ENCODE data around the gene PANX2.

PANX2 gene

DNA sequence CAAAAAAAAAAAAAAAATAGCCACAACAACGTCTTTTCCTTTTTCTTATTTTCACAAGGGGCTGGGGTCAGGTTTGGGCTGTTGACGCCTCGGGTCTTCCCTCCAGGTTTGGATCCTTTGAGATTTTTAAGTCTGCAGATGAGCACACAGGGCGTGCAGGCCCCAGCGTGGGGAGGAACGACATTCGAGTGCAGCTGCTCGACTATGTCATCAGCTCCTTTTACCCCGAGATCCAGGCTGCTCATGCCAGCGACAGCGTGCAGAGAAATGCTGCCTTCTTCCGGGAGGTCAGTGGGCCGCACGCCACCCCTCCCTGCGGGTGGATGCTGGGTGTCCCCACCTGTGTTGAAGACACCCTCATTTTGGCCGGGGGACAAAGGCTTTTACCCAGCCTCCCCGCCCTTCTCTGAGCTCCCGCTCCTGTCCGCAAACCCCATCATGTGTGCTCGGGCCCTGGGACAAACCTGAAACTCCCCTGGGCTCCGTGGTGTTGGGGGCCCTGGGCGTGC, 38.0 kb downstream of the PANX2 start:
- intact Hi-C loops (cut with DNase I), result loop anchor here (10.0 kb wide), 1 partner anchor 284 kb away; no protein-coding TSS in a partner anchor
- peak in 2 of 10 donors; percentile 85 to 86 for DNase-seq

DNA sequence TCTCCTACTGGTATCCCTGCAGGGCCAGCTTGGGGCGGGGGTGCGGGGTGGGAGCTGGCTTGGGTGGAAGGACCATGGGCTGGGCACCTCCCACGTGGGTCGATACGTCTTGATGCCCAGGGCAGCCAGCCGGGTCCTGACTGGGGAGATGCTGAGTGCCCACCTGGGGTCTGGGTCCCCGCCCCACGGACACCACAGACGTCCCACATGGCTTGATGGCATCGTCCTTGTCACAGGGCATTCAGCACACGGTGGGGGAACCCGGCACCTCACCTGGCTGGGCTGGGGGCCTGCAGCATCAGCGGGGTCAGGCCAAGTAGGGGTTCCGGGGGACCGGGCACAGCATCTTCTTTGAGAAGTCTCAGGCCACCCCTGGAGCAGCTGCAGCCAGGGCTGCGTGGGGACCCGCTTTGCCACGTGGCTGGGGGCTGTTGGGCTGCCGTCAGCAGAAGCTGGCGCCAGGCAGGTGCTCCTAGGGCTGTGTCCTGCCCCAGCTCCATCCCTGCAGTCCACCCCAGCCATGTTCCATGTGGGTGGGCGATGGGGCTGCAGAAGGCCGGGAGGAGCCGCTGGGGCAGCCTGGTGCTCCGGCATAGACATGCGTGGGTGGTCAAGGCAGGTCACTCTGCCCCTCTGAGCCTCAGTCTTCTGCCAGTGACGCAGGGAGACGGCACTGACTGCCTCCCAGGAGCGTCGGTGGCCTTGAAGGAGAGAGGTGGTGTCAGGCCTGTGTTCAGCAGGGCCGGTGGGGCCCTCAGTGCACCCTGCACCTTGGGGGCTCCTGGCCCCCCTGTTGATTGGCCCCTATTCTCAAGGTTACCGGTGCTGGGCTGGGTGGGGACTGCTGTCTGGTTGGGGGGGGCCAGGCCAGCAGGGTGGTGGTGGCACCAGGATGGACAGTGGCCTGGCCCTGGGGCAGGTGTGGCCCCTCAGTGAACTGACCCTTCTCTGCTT, 38.7 kb downstream of the PANX2 start:
- intact Hi-C loops (cut with DNase I), result loop anchor here (10.0 kb wide), 1 partner anchor 284 kb away; no protein-coding TSS in a partner anchor
- peak in 1 of 10 donors; percentile 82 for DNase-seq

DNA sequence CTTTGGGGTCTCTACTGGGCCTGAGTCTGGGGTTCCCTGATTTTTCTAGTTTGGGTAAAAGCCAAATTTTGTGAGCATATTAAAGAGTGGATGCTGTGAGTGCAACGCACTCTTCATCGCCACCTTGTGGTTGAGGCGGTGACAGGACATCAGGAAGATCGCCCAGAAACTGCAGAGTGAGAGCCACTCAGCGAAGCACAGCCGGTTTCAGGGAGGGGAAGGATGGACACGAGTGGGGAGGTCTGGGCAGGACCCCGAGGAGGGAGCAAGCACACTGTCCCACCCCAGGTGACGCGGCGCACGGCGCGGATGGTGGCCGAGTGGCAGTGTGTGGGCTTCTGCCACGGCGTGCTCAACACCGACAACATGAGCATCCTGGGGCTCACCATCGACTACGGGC, 39.4 kb downstream of the PANX2 start:
- DNase-seq, result peak in 7 of 10 donors; percentile 60 to 94 (median 73)
- intact Hi-C loops (cut with DNase I), result loop anchor here (2.0 to 10.0 kb wide), 2 partner anchors 63 to 285 kb away; no protein-coding TSS in a partner anchor

DNA sequence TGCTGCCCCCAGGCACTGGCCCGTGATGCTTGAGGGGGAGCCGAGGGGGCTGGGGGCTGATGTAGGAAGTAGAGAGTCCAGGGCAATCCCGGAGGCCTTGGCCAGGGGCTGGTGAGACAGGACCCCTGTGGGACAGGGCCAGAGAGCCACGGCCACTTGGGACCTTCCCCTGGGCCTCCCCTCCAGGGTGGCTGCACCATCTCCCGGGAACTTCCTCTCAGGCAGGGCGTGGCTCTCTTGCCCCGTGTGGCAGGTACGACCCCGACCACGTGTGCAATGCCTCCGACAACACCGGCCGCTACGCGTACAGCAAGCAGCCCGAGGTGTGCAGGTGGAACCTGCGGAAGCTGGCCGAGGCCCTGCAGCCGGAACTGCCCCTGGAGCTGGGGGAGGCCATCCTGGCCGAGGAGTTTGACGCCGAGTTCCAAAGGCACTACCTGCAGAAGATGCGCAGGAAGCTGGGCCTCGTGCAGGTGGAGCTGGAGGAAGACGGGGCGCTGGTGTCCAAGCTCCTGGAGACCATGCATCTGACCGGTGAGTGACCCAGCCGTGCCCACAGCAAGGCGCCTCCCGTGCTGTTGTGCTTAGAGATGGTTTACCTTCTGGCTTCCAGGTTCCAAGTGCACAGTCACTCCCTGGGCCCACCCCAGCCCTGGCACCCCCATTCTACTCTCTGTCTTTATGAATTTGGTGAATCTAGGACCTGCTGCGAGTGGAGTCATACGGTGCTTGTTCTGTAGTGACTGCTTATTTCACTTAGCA, 40.0 kb downstream of the PANX2 start:
- peak in 1 of 10 donors; percentile 80 for DNase-seq
- intact Hi-C loops (cut with DNase I), result loop anchor here (2.0 kb wide), 1 partner anchor 64 kb away; no protein-coding TSS in a partner anchor

DNA sequence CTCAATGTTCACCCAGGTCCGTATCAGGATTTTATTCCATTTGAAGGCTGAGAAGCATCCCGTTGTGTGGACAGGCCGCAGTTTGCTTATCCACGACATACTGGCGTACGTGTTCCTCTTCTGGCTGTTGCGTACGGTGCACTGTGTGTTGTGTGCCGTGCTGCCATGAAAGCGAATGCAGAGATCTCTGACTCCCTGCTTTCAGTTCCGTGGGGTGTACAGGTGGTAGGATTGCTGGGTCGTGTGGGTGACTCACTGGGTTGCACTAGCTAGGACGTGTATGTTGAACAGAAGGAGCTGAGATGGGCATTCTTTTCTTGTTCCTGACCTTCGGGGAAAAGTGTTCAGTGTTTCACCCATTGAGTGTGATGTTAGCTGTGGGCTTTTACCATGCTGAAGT, 40.6 kb downstream of the PANX2 start:
- DNase-seq, result no peak
- intact Hi-C loops (cut with DNase I), result loop anchor here (2.0 kb wide), 1 partner anchor 64 kb away; no protein-coding TSS in a partner anchor

DNA sequence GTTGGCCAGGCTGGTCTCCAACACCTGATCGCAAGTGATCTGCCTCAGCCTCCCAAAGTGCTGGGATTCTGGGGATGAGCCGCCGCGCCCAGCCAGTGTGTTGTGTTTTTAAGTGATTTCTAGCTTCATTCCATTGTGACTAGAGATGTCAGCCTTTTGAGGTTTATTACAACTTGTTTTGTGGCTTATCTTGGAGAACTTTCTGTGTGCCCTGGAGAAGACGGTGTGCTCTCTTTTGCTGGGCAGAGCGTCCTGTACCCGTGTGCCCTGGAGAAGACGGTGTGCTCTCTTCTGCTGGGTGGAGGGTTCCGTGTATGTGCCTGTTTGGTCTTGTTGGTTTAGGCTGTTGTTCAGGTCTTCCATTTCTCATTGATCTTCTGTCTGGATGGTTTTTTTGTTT, 42.7 kb downstream of the PANX2 start:
- DNase-seq, result no peak
- intact Hi-C loops (cut with DNase I), result no loop called here

DNA sequence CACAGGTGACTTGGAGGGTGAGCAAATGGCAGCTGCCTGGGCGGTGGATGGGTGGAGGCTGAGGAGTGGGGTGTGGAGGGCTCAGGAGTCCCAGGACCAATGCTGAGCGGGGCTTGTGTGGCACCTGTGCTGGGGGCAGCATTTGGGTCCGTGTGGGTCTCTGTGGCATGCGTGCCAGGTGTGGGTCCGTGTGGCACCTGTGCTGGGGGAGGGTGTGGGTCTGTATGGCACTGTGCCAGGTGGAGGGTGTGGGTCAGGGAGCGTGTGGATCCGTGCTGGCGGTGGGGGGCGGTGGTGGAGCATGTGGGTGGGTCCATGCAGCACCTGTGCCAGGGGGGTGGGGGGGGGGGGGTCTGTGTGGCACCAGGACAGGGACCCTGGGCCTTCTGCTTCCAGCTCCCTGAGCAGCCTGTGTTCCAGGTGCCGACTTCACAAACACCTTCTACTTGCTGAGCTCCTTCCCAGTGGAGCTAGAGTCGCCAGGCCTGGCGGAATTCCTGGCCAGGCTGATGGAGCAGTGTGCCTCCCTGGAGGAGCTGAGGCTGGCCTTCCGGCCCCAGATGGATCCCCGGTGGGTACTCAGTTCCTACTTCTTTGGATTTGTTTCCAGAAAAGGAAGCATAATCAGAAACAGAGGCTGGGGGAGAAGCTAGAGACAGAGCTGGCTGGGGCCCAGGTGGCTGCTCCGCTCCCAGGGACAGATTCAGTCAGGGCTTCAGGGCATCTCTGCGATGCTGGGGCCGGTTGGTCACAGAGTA, 44.9 kb downstream of the PANX2 start:
- DNase-seq, result peak in 1 of 10 donors; percentile 78
- intact Hi-C loops (cut with DNase I), result no loop called here

DNA sequence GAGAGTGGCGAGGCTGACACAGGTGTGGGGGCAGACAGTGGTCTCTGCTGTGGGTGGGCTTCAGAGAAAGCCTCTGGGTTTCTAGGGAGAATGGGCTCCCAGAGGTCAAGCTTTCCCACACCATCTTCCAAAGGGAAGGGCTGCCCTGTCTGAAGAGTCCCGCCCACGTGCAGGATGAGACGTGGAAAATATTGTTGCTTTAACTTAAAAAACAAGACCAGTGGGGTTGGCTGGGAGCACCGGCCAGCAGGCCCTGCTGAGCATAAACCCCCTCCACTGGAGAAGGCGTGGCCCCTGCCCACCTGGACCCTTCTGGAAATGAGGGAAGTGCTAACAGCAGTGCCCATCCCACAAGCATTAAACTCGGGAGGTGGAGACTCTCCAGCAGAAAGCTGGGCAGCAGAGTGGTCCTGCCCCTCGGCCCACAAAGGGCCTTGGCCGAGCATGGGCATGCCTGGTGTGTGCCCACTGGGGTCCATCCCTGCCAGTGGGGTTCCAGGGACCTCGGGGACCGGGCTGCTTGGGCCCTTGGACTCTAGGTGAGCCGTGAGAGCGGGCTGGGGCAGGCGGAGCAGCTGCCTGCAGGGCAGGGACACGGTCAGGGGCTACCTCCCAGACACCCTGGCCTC, 45.6 kb downstream of the PANX2 start:
- DNase-seq, result no peak
- intact Hi-C loops (cut with DNase I), result no loop called here

DNA sequence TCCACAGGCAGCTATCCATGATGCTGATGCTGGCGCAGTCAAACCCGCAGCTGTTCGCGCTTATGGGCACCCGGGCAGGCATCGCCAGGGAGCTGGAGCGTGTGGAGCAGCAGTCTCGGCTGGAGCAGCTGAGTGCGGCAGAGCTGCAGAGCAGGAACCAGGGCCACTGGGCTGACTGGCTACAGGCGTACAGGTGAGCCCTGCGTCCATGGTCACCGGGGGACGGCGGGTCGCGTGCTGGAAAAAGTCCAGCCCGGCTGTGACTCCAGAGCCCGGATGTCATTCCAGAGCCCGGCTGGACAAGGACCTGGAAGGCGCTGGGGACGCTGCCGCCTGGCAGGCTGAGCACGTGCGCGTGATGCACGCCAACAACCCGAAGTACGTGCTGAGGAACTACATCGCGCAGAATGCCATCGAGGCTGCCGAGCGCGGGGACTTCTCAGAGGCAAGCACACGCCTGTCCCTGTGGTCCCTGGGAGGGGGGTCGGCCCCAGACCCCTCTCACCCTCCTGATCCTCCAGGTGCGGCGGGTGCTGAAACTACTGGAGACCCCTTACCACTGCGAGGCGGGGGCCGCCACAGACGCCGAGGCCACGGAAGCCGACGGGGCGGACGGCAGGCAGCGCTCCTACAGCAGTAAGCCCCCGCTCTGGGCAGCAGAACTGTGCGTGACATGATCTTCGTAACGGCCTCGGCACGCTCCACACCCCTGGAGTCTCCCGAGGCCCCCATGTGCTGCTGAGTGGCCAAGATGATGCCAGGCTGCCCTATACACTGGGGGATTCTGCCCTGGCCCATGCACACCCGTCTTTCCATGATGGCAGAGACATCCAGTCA, 46.4 kb downstream of the PANX2 start:
- intact Hi-C loops (cut with DNase I), result no loop called here

DNA sequence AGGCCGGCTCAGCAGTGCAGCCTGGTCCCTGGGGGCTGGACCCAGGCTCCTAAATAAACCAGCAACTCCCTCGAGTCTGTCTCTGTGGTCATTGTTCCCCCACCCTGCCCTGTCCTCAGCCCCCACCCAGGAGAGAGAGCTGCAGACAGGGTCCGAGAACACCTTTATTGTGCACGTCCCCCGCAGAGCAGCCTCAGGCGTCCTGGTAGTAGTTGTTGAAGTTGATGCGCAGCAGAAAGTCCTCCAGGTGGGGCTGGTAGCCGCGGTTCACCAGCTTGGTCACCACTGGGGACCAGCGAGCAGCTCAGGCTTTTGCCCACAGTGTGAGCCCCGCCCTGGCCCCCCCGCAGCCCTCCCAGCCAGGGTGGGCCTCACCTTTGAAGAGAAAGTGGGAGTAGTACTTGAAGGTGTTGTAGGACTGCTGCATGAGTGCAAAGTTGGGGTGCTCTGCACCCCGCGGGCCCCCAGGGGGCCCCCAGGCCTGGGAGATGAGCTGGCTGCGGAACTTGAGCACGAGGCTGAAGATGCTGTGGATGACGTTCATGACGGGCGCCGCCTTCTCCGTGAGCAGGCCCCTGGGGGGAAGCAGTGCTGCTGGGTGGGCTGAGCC, 47.1 kb downstream of the PANX2 start:
- intact Hi-C loops (cut with DNase I), result no loop called here
- DNase-seq, result peak in 1 of 10 donors; percentile 79

More for the DNA sequence above, 46.4 kb downstream of the PANX2 start:
- DNase-seq, result peak in 1 of 10 donors; percentile 86

DNA sequence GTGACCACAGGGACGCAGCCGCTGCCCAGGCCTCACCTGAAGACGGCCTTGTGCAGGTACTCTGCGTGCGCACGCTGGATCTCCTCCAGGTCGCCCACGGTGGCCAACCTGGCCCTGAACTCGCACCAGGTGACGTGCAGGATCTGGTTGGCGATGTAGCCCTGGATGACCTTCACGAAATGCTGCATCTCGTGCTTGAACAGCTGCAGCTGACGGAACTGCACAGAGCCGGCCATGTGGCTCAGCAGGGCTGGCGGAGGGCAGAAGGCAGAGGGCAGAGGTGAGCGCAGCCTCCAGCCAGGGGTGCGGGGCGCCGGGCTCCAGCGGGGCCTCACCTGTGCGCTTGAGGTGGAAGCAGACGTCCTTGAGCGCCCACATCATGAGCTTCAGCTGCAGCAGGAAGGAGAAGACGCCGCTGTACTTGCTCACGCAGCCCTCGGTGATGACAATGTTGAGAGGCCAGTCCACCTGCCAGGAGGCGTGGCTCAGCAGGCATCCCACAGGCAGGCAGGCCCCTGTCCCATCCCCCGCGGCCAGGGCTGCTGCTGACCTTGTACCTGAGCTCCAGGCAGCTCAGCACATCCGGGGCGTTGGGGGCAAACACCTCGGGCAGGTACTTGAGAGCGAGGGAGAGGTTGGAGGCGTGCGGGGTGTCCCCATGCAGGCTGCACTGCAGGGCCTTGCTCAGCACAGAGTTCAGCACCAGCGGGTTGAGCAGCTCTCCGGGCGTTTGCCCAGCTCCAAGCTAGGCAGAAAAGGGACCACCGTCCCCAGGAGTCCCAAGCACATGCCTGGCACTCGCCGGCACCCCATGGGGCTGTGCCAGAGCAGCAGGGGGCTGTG, 47.8 kb downstream of the PANX2 start:
- DNase-seq, result peak in 2 of 10 donors; percentile 67 to 84
- intact Hi-C loops (cut with DNase I), result no loop called here

DNA sequence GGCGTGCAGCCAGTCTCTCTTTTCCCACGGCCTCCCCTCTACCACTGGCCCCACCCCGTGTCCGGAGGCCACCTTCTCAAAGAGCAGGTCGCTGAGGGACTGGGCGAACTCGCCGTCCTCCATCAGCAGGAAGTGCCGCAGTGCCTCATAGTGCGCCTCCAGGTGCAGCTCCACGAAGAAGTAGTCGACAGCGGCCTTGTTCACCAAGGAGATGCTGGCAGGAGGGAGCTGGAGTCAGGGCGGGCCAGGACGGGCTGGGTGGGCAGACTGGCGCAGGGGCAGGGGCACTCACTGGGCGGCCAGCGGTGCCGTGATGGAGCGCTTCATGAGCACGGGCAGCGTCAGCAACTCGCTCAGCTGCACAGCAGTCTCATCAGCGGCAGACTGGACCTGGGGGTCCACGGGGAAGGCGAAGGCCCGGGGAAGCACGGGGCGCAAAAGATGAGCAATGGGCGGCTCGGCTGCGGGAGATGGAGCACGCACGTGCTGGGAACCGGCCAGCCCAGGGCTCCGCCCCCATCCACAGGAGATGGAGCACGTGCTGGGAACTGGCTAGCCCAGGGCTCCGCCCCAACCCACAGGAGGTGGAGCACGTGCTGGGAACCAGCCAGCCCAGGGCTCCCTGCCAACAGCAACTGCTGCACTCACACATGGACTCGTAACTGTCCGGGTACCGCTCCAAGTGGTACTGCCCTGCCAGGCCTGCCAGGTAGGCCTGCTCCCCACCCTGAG, 48.6 kb downstream of the PANX2 start:
- intact Hi-C loops (cut with DNase I), result no loop called here
- DNase-seq, result peak in 6 of 10 donors; percentile 49 to 93 (median 76)

DNA sequence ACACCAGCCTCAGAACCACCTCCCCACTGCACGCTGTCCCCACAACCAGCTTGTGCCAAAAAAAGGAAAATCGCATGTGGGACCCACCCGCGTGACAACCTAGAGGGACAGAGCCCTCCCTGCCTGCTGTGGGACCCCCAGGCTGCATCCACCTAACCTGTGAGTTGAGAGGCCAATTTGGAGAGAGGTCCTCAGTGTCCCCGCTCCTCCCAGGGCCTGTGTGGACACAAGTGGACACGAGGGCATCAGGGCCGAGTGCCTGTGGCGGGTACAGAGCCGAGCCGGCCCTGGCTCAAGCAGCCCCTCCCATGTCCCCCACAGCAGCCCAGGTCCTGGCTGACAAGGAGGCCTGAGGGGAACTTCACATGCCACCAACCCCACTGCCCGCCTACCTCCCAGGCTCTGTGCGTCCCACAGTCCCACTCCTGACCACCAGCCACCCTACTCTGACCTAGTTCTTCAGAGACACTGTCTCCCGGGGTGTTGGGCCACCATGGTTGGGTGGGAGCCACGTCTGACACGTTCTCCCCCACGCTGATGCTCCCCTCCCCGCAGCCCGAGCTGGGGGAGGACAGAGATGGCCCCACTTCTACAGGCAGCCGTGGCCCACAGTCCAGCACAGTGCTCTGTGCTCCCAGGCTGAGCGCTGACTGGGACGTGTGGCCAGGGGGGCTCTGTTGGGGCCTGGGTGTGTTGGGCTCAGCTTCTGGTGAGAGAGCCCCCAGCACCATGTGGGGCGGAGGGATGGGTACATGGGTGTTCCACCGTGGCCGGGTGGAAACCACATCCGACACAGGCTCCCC, 49.5 kb downstream of the PANX2 start:
- DNase-seq, result peak in 2 of 10 donors; percentile 66 to 67
- intact Hi-C loops (cut with DNase I), result no loop called here

DNA sequence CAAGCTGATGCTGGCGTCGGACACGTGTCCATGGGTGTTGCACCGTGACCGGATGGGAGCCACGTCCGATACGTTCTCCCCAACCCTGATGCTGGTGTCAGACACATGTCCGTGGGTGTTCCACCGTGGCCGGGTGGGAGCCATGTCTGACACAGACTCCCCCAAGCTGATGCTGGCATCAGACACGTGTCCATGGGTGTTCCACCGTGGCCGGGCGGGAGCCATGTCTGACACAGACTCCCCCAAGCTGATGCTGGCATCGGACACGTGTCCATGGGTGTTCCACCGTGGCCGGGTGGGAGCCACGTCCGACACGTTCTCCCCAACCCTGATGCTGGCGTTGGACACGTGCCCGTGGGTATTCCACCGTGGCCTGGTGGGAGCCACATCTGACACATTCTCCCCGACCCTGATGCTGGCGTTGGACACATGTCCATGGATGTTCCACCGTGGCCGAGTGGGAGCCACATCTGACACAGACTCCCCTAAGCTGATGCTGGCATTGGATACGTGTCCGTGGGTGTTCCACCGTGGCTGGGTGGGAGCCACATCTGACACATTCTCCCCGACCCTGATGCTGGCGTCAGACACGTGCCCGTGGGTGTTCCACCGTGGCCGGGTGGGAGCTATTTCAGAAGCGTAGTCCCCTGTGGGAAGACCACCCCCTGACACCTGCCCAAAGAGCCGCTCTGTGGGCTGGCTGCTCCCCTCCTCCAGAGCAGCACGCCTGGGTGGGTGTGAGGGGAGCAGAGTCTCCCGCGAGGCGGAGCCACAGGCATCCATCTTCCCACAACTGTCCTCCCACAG, 50.3 kb downstream of the PANX2 start:
- intact Hi-C loops (cut with DNase I), result no loop called here
- DNase-seq, result peak in 2 of 10 donors; percentile 71 to 79

All from posterior cingulate gyrus (tissue), 11 donors.